Heart right ventricle (tissue), 16 donors: ENCODE measurements around the gene ENOPH1. TPM values are rescaled to one million over a fixed set of nuclear protein-coding genes. Genes with fewer than 3 reads are reported as not detected.

ENCODE experiments used
- ATAC-seq, 8 donors: fragments of 200-7000 bp; cut with Tn5 transposase; one replicate each; pipeline ENCODE4 v1.9.1; 2020; ENCODE audit warnings: mild to moderate bottlenecking in 8 of 8, moderate library complexity in 8 of 8, moderate number of reproducible peaks in 1 of 8
- DNase-seq, 2 donors: peaks; one replicate each; pipeline ENCODE4 v3.0.0-alpha.2; 2020
- H3K27ac ChIP-seq, 10 donors: fragments of 200-600 bp; sonication (generic) in 2 of 10; one replicate each; pipeline versions ENCODE4 v1.5.0 to v1.8.0; 2020 to 2022; ENCODE audit warnings: mild to moderate bottlenecking in 3 of 10
- H3K27me3 ChIP-seq, 7 donors: fragments of 200-600 bp; one replicate each; pipeline ENCODE4 v1.8.0; 2021 to 2022; ENCODE audit warnings: mild to moderate bottlenecking in 2 of 7
- H3K36me3 ChIP-seq, 9 donors: fragments of 200-600 bp; sonication (generic) in 1 of 9; one replicate each; pipeline versions ENCODE4 v1.5.0 to v1.8.0; 2020 to 2022; ENCODE audit warnings: mild to moderate bottlenecking in 2 of 9
- H3K4me1 ChIP-seq, 9 donors: fragments of 200-600 bp; sonication (generic) in 1 of 9; one replicate each; pipeline versions ENCODE4 v1.5.0 to v1.8.0; 2020 to 2022; ENCODE audit warnings: mild to moderate bottlenecking in 4 of 9
- H3K4me3 ChIP-seq, 10 donors: fragments of 200-600 bp; sonication (generic) in 2 of 10; one replicate each; pipeline versions ENCODE4 v1.5.0 to v1.8.0; 2020 to 2022; ENCODE audit warnings: mild to moderate bottlenecking in 7 of 10, moderate library complexity in 2 of 10
- H3K9me3 ChIP-seq, 11 donors: fragments of 200-600 bp in 10 of 11; sonication (generic) in 2 of 11; one replicate each; pipeline versions ENCODE4 v1.5.0 to v1.8.0; 2013 to 2022; ENCODE audit warnings: mild to moderate bottlenecking in 2 of 11, control low read depth in 1 of 11, moderate library complexity in 1 of 11
- WGBS, 2 donors: extraction: QIAGEN DNeasy Blood & Tissue Kit; methylation state at CpG; one replicate each; pipeline ENCODE4 v1.1.7; 2013; ENCODE audit warnings: inconsistent platforms in 1 of 2; 5-methylcytosine and 5-hydroxymethylcytosine counted together
- intact Hi-C, 10 donors: fragments of 100-400 bp; cut with DNase I; formaldehyde crosslinking; loops; one replicate each; pipeline versions ENCODE4 v1.11.1 to v1.14.2; 2022
- polyA plus RNA-seq, 2 donors: library from polyadenylated mRNA; stranded (reverse); fragments of 200-250 nt; gene quantifications; one replicate each; pipeline ENCODE4 v1.2.3, GENCODE V29; 2013
- total RNA-seq, 10 donors: library from RNA; stranded (reverse); fragmentation: NEBNext Ultra II Directional in 3 of 10; extraction: Animal tissue kit (Norgen Biotek cat#: 25700) in 3 of 10; gene quantifications; one replicate each; pipeline versions ENCODE4 v1.2.1 to v1.2.4, GENCODE V29; 2021 to 2023
- TF ChIP-seq, protein P1 (sequence below), 9 donors: fragments of 200-600 bp; sonication (generic) in 2 of 9; IDR thresholded peaks; one replicate each; pipeline versions ENCODE4 v1.5.0 to v1.8.0; 2021 to 2022; ENCODE audit warnings: antibody characterized with exemption in 9 of 9, mild to moderate bottlenecking in 5 of 9, moderate library complexity in 1 of 9
- donor health status: Arrhythmogenic right ventricular cardiomyopathy.
- donor health status: ischemic (EF 13 %, LVEDD 7.1; RV severe dilation, severe dysfunction).
- donor health status: healthy with polysubstance abuse.
- donor health status: DM: no; HTN: yes; CAD: no.
- donor health status: DM: no; HTN: no; CAD: no.
- donor health status: ischemic (EF 25% LVEDD 6.9; RV normal size, moderate dysfunction).
- donor health status: ischemic (EF 25% LVEDD 5.7; RV mildly dilated, moderate dysfunction).
- donor health status: healthy.
- donor health status: DM: yes; HTN: yes; CAD: no.
- donor health status: Ischemic cardiomyopathy.
- donor health status: ischemic (EF 35%, LVEDD 5.7; RV mildly dilated, moderate dysfunction).
- donor health status: nonischemic (EF 11% LVEDD 7.7; RV severe dilation, severe dysfunction).
- donor health status: DM: yes; HTN: yes; CAD: no.
- donor health status: PGD.
- donor health status: ischemic (EF 29% LVEDD 5.4; RV normal size, mild dysfunction).
- donor health status: nonischemic (EF 23%, LVEDD 6.1; RV moderate dilation, normal function).

ENOPH1 gene
- total and polyA plus RNA-seq, 12 donors: 13.9 to 28.1 (median 16.3) TPM

DNA sequence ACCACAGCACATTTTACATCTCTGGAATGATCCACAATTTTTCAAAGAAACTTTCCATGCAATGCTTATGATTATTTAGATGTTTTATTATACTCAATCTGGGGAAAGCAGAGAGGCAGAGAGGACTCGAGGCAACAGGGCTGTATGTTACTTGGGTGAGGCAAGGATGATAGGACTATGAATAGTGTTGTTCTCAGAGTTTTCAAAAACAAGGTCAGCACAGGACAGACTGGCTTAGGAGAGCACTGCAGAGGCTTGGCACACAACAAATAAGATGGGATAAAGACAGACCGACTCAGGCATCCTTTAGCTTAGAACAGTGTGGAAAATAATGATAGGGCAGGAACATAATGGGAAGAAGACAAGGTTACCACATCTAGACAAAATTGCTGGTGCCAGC is 66.0 kb downstream of the ENOPH1 start:
- intact Hi-C loops: no loop called here
- H3K4me3 ChIP-seq: no peak overlapping the region

DNA sequence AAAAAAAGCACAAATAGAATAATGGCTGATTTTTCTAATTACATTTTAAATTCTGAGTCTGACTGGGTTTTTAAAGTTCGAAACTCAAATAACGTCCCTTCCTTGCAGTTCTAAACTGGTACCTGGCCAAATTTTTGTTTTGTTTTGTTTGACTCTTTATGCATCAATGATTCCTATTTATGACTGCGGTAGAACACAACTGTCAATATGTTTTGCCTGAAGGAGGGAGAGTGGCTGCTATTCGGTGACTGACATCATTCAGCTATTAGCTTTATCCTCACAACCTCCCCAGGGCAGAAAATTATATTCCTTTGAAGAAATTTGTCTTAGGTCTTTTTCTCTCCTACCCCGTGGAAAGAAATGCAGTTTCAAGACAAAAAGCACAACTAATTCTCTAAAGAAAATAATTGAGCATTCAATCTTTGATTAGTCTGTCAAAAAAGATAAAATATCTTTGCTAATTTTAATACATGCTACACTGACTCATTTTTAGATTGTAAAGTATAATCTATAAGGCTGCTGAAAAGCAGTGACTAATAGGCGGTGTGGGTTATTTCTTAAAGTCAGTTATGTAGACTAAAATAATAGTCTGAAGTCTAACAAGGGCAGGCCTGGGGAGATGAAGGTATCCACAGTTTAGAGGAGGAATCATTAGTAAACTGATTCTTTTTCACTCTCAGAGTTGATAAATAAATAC is 69.5 kb downstream of the ENOPH1 start:
- intact Hi-C loops: no loop called here
- ATAC-seq: no peak

More for the DNA sequence above, 66.0 kb downstream of the ENOPH1 start:
- no peak overlapping the region for H3K27ac ChIP-seq
- no peaks in the 10 kb centered on the region for H3K9me3 ChIP-seq
- H3K4me1 ChIP-seq: no peaks in the 10 kb centered on the region
- H3K36me3 ChIP-seq: peaks cover 0 to 38% (median 0%) of the 10 kb centered on the region in 9 donors
- TF ChIP-seq, protein P1, sequence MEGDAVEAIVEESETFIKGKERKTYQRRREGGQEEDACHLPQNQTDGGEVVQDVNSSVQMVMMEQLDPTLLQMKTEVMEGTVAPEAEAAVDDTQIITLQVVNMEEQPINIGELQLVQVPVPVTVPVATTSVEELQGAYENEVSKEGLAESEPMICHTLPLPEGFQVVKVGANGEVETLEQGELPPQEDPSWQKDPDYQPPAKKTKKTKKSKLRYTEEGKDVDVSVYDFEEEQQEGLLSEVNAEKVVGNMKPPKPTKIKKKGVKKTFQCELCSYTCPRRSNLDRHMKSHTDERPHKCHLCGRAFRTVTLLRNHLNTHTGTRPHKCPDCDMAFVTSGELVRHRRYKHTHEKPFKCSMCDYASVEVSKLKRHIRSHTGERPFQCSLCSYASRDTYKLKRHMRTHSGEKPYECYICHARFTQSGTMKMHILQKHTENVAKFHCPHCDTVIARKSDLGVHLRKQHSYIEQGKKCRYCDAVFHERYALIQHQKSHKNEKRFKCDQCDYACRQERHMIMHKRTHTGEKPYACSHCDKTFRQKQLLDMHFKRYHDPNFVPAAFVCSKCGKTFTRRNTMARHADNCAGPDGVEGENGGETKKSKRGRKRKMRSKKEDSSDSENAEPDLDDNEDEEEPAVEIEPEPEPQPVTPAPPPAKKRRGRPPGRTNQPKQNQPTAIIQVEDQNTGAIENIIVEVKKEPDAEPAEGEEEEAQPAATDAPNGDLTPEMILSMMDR (IDR thresholded peaks at IDR 0.05): no peak
- H3K27me3 ChIP-seq: no peaks in the 10 kb centered on the region
- no peak for DNase-seq
- peak in 2 of 8 donors; percentile 51 to 59 for ATAC-seq
- WGBS, 2 donors: 76 to 83% methylated on average over 2 of the region's 2 CpGs

DNA sequence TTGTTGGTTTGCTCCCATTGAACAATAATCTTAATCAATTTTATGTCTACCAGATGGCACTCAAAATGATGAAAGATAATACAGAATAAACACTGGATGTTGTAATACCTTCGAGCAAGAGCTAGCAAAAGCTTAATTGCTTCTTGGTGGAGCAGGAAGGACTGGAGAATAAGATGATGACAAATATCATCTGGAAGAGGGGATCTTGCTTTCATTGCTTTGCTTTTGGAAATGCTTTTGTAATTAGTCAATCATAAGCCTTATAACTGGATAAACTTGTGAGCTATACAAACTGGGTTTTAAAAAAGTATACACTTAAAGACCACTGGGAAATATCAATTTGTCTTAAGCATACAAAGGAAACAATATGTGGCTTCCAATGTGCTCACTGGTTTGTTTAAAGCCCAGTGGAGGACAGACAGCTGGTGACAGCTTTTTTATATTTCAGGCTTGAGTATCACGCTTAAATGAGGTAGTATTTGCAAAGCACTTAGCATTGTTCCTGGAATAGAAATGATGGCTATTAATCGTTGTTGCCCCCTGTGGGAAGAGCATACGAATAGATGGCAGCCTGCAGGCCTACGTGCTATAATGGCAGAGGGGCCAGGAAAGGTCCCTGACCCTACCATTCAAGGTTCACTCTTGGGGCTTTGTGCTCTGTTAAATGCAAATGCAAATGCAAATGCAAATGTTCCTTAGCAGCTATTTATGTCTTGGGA is 70.2 kb downstream of the ENOPH1 start:
- Histone ChIP-seq H3K4me3 (no peak overlapping the region), H3K4me1 (no peaks in the 10 kb centered on the region), H3K27ac (no peak overlapping the region), H3K27me3 (no peaks in the 10 kb centered on the region), H3K36me3 (peaks cover 0 to 46% (median 0%) of the 10 kb centered on the region in 9 donors), H3K9me3 (no peaks in the 10 kb centered on the region)
- DNase-seq (no peak), ATAC-seq (peak in 1 of 8 donors; percentile 38)
- WGBS, 2 donors: 59 to 64% methylated on average over 5 of the region's 5 CpGs
- intact Hi-C loops: no loop called here
- TF ChIP-seq, protein P1 (IDR thresholded peaks at IDR 0.05): no peak

More for the DNA sequence above, 69.5 kb downstream of the ENOPH1 start:
- Histone ChIP-seq H3K9me3 (no peaks in the 10 kb centered on the region), H3K4me3 (no peak overlapping the region), H3K27ac (no peak overlapping the region), H3K36me3 (peaks cover 0 to 53% (median 0%) of the 10 kb centered on the region in 9 donors), H3K27me3 (no peaks in the 10 kb centered on the region), H3K4me1 (no peaks in the 10 kb centered on the region)
- TF ChIP-seq, protein P1 (IDR thresholded peaks at IDR 0.05): no peak
- 82 to 84% methylated on average over 6 of the region's 6 CpGs for WGBS, 2 donors
- DNase-seq: no peak

DNA sequence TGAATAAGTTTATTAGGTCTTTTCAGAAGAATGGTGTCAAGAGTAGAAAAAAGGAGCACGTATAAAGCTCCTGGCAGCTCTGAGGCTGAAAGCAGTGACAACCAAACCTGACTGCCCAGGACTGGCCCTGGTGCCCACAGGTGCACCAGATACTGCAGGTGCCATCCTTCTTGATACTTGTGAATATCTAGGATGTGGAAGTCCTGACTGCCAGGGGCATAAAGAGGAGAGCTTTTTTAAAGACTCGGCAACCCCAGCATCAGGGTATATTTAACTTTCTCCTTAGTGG is 70.7 kb downstream of the ENOPH1 start:
- DNase-seq (no peak), ATAC-seq (no peak)
- WGBS, 2 donors: 90 to 92% methylated on average over 2 of the region's 2 CpGs
- Histone ChIP-seq H3K9me3 (no peaks in the 10 kb centered on the region), H3K27ac (no peak overlapping the region), H3K4me3 (no peak overlapping the region), H3K36me3 (peaks cover 0 to 41% (median 0%) of the 10 kb centered on the region in 9 donors), H3K4me1 (no peaks in the 10 kb centered on the region), H3K27me3 (no peaks in the 10 kb centered on the region)
- intact Hi-C loops: no loop called here
- TF ChIP-seq, protein P1 (IDR thresholded peaks at IDR 0.05): no peak
